ENCODE measurements around the gene DPH7.
"Not testable (repeated sequence)": the region's sequence is repeated elsewhere in the genome, so short reads cannot be mapped to it uniquely, and the experiment has no call there.

DPH7 gene

GRCh38 chr9:137602661-137603060, 23.9 kb upstream of the DPH7 start:
- ATAC-seq (ENCODE audit: insufficient read depth, low read depth) (no peak), DNase-seq (no peak)
- no peaks in the 10 kb centered on the region for H3K36me3 ChIP-seq (ENCODE audit: insufficient read depth, low read length)
- TF ChIP-seq CTCF (IDR thresholded peaks at IDR 0.05; ENCODE audit: borderline replicate concordance, extremely low read depth, low read length, poor library complexity, severe bottlenecking) = no peak
- no peak for TF ChIP-seq EZH2 (IDR thresholded peaks at IDR 0.05; ENCODE audit: borderline replicate concordance, low read depth, low read length, severe bottlenecking)
- H3K27ac ChIP-seq (ENCODE audit: low read length) = no peak overlapping the region
- no peak overlapping the region for H3K9ac ChIP-seq (ENCODE audit: low read depth, low read length)
- H3K4me2 ChIP-seq (ENCODE audit: insufficient read depth, low read length) = no peak overlapping the region
- H3K9me3 ChIP-seq (ENCODE audit: insufficient read depth, low read length, severe bottlenecking) = no peaks in the 10 kb centered on the region
- no peaks in the 10 kb centered on the region for H3K27me3 ChIP-seq (ENCODE audit: insufficient read depth, low read length, poor library complexity)
- peaks cover 21% of the 10 kb centered on the region for H3K4me1 ChIP-seq (ENCODE audit: insufficient read depth, low read length)
- H4K20me1 ChIP-seq (ENCODE audit: insufficient read depth, low read length) = peaks cover 17% of the 10 kb centered on the region
- no peak overlapping the region for H2AFZ ChIP-seq (ENCODE audit: low read depth, low read length)
- H3K4me3 ChIP-seq (ENCODE audit: low read depth in 1 of 2, low read length in 2 of 2) = no peak overlapping the region
- H3K79me2 ChIP-seq (ENCODE audit: insufficient read depth, low read length) = peaks cover 18% of the 10 kb centered on the region

GRCh38 chr9:137598943-137599342, 20.2 kb upstream of the DPH7 start:
- Histone ChIP-seq H3K27ac (ENCODE audit: low read length) (no peak overlapping the region), H3K36me3 (ENCODE audit: insufficient read depth, low read length) (no peaks in the 10 kb centered on the region), H3K79me2 (ENCODE audit: insufficient read depth, low read length) (no peaks in the 10 kb centered on the region), H3K4me2 (ENCODE audit: insufficient read depth, low read length) (no peak overlapping the region), H3K9ac (ENCODE audit: low read depth, low read length) (no peak overlapping the region), H3K4me1 (ENCODE audit: insufficient read depth, low read length) (no peaks in the 10 kb centered on the region), H3K4me3 (ENCODE audit: low read depth in 1 of 2, low read length in 2 of 2) (no peak overlapping the region), H3K27me3 (ENCODE audit: insufficient read depth, low read length, poor library complexity) (no peaks in the 10 kb centered on the region), H3K9me3 (ENCODE audit: insufficient read depth, low read length, severe bottlenecking) (no peaks in the 10 kb centered on the region), H2AFZ (ENCODE audit: low read depth, low read length) (no peak overlapping the region), H4K20me1 (ENCODE audit: insufficient read depth, low read length) (no peaks in the 10 kb centered on the region)
- ATAC-seq (ENCODE audit: insufficient read depth, low read depth) (no peak), DNase-seq (no peak)
- TF ChIP-seq EZH2 (IDR thresholded peaks at IDR 0.05; ENCODE audit: borderline replicate concordance, low read depth, low read length, severe bottlenecking) (no peak), CTCF (IDR thresholded peaks at IDR 0.05; ENCODE audit: borderline replicate concordance, extremely low read depth, low read length, poor library complexity, severe bottlenecking) (no peak)

- H3K36me3 ChIP-seq (ENCODE audit: insufficient read depth, low read length); H3K4me2 ChIP-seq (ENCODE audit: insufficient read depth, low read length); H3K79me2 ChIP-seq (ENCODE audit: insufficient read depth, low read length); H3K27ac ChIP-seq (ENCODE audit: low read length); DNase-seq; H3K9me3 ChIP-seq (ENCODE audit: insufficient read depth, low read length, severe bottlenecking); H4K20me1 ChIP-seq (ENCODE audit: insufficient read depth, low read length); ATAC-seq (ENCODE audit: insufficient read depth, low read depth); H3K4me1 ChIP-seq (ENCODE audit: insufficient read depth, low read length); H3K27me3 ChIP-seq (ENCODE audit: insufficient read depth, low read length, poor library complexity); H2AFZ ChIP-seq (ENCODE audit: low read depth, low read length); H3K4me3 ChIP-seq (ENCODE audit: low read depth in 1 of 2, low read length in 2 of 2); H3K9ac ChIP-seq (ENCODE audit: low read depth, low read length): not testable (repeated sequence)
These were observed 17.9 kb upstream of the DPH7 start for GRCh38 chr9:137596577-137596976.

GRCh38 chr9:137593176-137593575, 14.5 kb upstream of the DPH7 start:
- H3K79me2 ChIP-seq (ENCODE audit: insufficient read depth, low read length) = peaks cover 17% of the 10 kb centered on the region
- no peak for TF ChIP-seq EZH2 (IDR thresholded peaks at IDR 0.05; ENCODE audit: borderline replicate concordance, low read depth, low read length, severe bottlenecking)
- TF ChIP-seq CTCF (IDR thresholded peaks at IDR 0.05; ENCODE audit: borderline replicate concordance, extremely low read depth, low read length, poor library complexity, severe bottlenecking) = no peak
- peaks cover 19% of the 10 kb centered on the region for H4K20me1 ChIP-seq (ENCODE audit: insufficient read depth, low read length)
- no peaks in the 10 kb centered on the region for H3K27me3 ChIP-seq (ENCODE audit: insufficient read depth, low read length, poor library complexity)
- ATAC-seq (ENCODE audit: insufficient read depth, low read depth) (no peak), DNase-seq (no peak)
- H3K9me3 ChIP-seq (ENCODE audit: insufficient read depth, low read length, severe bottlenecking) = no peaks in the 10 kb centered on the region
- H3K27ac ChIP-seq (ENCODE audit: low read length) = no peak overlapping the region
- H3K9ac ChIP-seq (ENCODE audit: low read depth, low read length) = no peak overlapping the region
- no peak overlapping the region for H3K4me2 ChIP-seq (ENCODE audit: insufficient read depth, low read length)
- no peak overlapping the region for H3K4me3 ChIP-seq (ENCODE audit: low read depth in 1 of 2, low read length in 2 of 2)
- H3K36me3 ChIP-seq (ENCODE audit: insufficient read depth, low read length) = peaks cover 12% of the 10 kb centered on the region
- peaks cover 24% of the 10 kb centered on the region for H3K4me1 ChIP-seq (ENCODE audit: insufficient read depth, low read length)
- H2AFZ ChIP-seq (ENCODE audit: low read depth, low read length) = no peak overlapping the region

All from DND-41 (cell line).